ENCODE results near the gene TBL1X.

DNA sequence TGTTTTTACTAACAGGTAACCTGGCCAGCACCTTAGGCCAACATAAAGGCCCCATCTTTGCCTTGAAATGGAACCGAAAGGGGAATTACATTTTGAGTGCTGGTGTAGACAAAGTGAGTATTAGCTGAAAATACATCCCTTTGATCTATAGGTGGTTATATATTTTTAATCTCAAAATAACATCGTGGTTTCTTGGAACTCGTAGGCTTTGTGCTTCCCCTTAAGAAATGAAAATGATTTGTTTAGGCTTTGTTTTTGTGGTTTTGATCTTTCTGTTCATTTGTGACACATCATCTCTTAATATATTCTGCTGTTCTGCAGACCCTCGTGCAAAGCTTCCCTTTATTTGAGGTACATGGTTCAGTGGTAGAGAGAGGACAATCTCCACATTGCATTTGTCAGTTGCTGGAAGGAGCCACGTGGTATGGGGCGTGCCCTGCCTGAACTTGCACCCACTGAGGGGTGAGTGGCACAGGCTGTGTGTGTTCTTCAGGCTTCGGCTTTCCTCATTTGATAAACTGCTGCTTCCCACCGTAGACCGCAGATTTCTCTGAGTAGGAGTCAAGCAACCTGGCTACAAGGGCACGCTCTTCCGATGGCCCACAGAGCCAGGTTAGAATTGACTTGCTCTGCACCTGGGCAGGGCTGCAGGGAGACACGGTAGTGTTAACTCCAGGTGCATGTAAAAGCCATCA, 228.6 kb downstream of the TBL1X start:
- TF ChIP-seq ZNF768 (CRISPR knock-in tag; IDR thresholded peaks at IDR 0.05): no peak
- TF ChIP-seq PHF5A (CRISPR knock-in tag; IDR thresholded peaks at IDR 0.05; ENCODE audit: low read depth, unreplicated experiment): no peak
- TF ChIP-seq SMAD3 (CRISPR knock-in tag; IDR thresholded peaks at IDR 0.05): no peak
- TF ChIP-seq, protein P1, sequence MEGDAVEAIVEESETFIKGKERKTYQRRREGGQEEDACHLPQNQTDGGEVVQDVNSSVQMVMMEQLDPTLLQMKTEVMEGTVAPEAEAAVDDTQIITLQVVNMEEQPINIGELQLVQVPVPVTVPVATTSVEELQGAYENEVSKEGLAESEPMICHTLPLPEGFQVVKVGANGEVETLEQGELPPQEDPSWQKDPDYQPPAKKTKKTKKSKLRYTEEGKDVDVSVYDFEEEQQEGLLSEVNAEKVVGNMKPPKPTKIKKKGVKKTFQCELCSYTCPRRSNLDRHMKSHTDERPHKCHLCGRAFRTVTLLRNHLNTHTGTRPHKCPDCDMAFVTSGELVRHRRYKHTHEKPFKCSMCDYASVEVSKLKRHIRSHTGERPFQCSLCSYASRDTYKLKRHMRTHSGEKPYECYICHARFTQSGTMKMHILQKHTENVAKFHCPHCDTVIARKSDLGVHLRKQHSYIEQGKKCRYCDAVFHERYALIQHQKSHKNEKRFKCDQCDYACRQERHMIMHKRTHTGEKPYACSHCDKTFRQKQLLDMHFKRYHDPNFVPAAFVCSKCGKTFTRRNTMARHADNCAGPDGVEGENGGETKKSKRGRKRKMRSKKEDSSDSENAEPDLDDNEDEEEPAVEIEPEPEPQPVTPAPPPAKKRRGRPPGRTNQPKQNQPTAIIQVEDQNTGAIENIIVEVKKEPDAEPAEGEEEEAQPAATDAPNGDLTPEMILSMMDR (CRISPR knock-in tag; IDR thresholded peaks at IDR 0.05): no peak
- no peak for TF ChIP-seq ZNF839 (CRISPR knock-in tag; IDR thresholded peaks at IDR 0.05; ENCODE audit: borderline replicate concordance)
- TF ChIP-seq SP1 (IDR thresholded peaks at IDR 0.05): no peak
- TF ChIP-seq SP1 (CRISPR knock-in tag; IDR thresholded peaks at IDR 0.05): no peak
- TF ChIP-seq EP300 (IDR thresholded peaks at IDR 0.05; ENCODE audit: low read depth in 2 of 2, low read length in 2 of 2): no peak
- no peak for TF ChIP-seq EP300 (CRISPR knock-in tag; IDR thresholded peaks at IDR 0.05; ENCODE audit: borderline replicate concordance)
- TF ChIP-seq MTF1 (CRISPR knock-in tag; IDR thresholded peaks at IDR 0.05): no peak
- TF ChIP-seq CREM (IDR thresholded peaks at IDR 0.05): no peak
- TF ChIP-seq CREM (CRISPR knock-in tag; IDR thresholded peaks at IDR 0.05): no peak
- TF ChIP-seq GATAD1 (CRISPR knock-in tag; IDR thresholded peaks at IDR 0.05): no peak
- no peak for TF ChIP-seq TCF7 (IDR thresholded peaks at IDR 0.05; ENCODE audit: low read depth)
- TF ChIP-seq DPF2 (CRISPR knock-in tag; IDR thresholded peaks at IDR 0.05; ENCODE audit: borderline replicate concordance, low read depth): no peak
- TF ChIP-seq ZNF138 (CRISPR knock-in tag; IDR thresholded peaks at IDR 0.05; ENCODE audit: low read depth): no peak
- TF ChIP-seq FOXK1 (CRISPR knock-in tag; IDR thresholded peaks at IDR 0.05; ENCODE audit: borderline replicate concordance, low read depth): no peak
